GM19467 (cell line): ENCODE data around the gene BEST3.

Experiments used
- ATAC-seq: cut with Tn5 transposase; IDR thresholded peaks from one replicate; pipeline ENCODE4 v1.9.1; 2021; ENCODE audit warnings: mild to moderate bottlenecking, moderate library complexity; ENCODE audit not compliant: unreplicated experiment

Gene BEST3

GRCh38 chr12:69655616-69656340 is 43.3 kb downstream of the BEST3 start:
- ATAC-seq, result no peak

GRCh38 chr12:69653703-69654102 is 45.4 kb downstream of the BEST3 start:
- no peak for ATAC-seq

GRCh38 chr12:69651922-69652321 is 47.2 kb downstream of the BEST3 start:
- no peak for ATAC-seq

- no peak for ATAC-seq
Observed at GRCh38 chr12:69649529-69649928, 49.6 kb downstream of the BEST3 start.

GRCh38 chr12:69648476-69648875 is 50.6 kb downstream of the BEST3 start:
- no peak for ATAC-seq

- no peak for ATAC-seq
Observed at GRCh38 chr12:69647178-69647577, 51.9 kb downstream of the BEST3 start.

GRCh38 chr12:69645031-69645430 is 54.1 kb downstream of the BEST3 start:
- no peak for ATAC-seq

- ATAC-seq, result no peak
Observed at GRCh38 chr12:69644511-69644910, 54.6 kb downstream of the BEST3 start.

- no peak for ATAC-seq
Observed at GRCh38 chr12:69642531-69642930, 56.6 kb downstream of the BEST3 start.

- ATAC-seq, result no peak
Observed at GRCh38 chr12:69641546-69641945, 57.6 kb downstream of the BEST3 start.

GRCh38 chr12:69639400-69640016 is 59.6 kb downstream of the BEST3 start:
- peak; percentile 94 for ATAC-seq

GRCh38 chr12:69633061-69633460 is 66.0 kb downstream of the BEST3 start:
- ATAC-seq, result no peak

GRCh38 chr12:69630191-69630590 is 68.9 kb downstream of the BEST3 start:
- ATAC-seq, result no peak

GRCh38 chr12:69627501-69627900 is 71.6 kb downstream of the BEST3 start:
- no peak for ATAC-seq

- ATAC-seq, result no peak
Observed at GRCh38 chr12:69623970-69624369, 75.1 kb downstream of the BEST3 start.

GRCh38 chr12:69621551-69621950 is 77.6 kb downstream of the BEST3 start:
- ATAC-seq, result no peak

GRCh38 chr12:69620921-69621320 is 78.2 kb downstream of the BEST3 start:
- no peak for ATAC-seq

GRCh38 chr12:69620077-69620476 is 79.0 kb downstream of the BEST3 start:
- ATAC-seq, result no peak

- ATAC-seq, result no peak
Observed at GRCh38 chr12:69619050-69619449, 80.1 kb downstream of the BEST3 start.

GRCh38 chr12:69616025-69616424 is 83.1 kb downstream of the BEST3 start:
- ATAC-seq, result no peak

- no peak for ATAC-seq
Observed at GRCh38 chr12:69613351-69613750, 85.8 kb downstream of the BEST3 start.

GRCh38 chr12:69610729-69611128 is 88.4 kb downstream of the BEST3 start, which contains the start of gene LRRC10:
LRRC10 (minus strand) TSS chr12:69610907; CDS start chr12:69610838, 69 bp downstream.
- no peak for ATAC-seq

GRCh38 chr12:69610126-69610525 is 89.0 kb downstream of the BEST3 start:
- ATAC-seq, result no peak
